IMR-90 (cell line): Measurements from ENCODE around the gene XRCC4. TPM values are rescaled to one million over a fixed set of nuclear protein-coding genes. Genes with fewer than 3 reads are reported as not detected.

Experiments
- ATAC-seq: fragments of 200-7000 bp; cut with Tn5 transposase; 2 replicates; pipeline ENCODE4 v1.9.1; 2020; ENCODE audit warnings: low read depth, mild to moderate bottlenecking, moderate library complexity
- BruUV-seq: library from RNA; stranded (reverse); fragments of 400-500 nt; replicated peaks from 2 replicates; lab custom pipeline; 2021; lab: Mats Ljungman, UMichigan
- CTCF ChIA-PET: fragments of 300-600 bp; formaldehyde crosslinking; extraction: SDS; loops from one replicate; lab custom pipeline; 2021; ENCODE audit warnings: antibody characterized with exemption; lab: Yijun Ruan, JAX
- POLR2A ChIA-PET: fragments of 300-600 bp; sonication (Branson Sonifier 250); formaldehyde crosslinking; loops from one replicate; lab custom pipeline; 2022; ENCODE audit warnings: antibody characterized with exemption; ENCODE audit not compliant: unreplicated experiment; lab: Charles Lee
- DNase-seq: peaks from one replicate; pipeline ENCODE4 v3.0.0; 2013
- H2AFZ ChIP-seq: replicated peaks from 2 replicates; pipeline ENCODE3; 2013; ENCODE audit warnings: low read length, mild to moderate bottlenecking; ENCODE audit not compliant: poor library complexity
- H2AK5ac ChIP-seq: 2 replicates; pipeline ENCODE4 v1.6.1; 2013; ENCODE audit warnings: low read depth, low read length, inconsistent platforms
- H2AK9ac ChIP-seq: replicated peaks from 2 replicates; pipeline ENCODE3; 2013; ENCODE audit warnings: mild to moderate bottlenecking, low read depth, low read length, moderate library complexity; ENCODE audit not compliant: poor library complexity
- H2BK120ac ChIP-seq: 2 replicates; pipeline ENCODE4 v1.6.1; 2013; ENCODE audit warnings: low read depth, low read length, inconsistent platforms
- H2BK15ac ChIP-seq: 3 replicates; pipeline ENCODE4 v1.6.1; 2013; ENCODE audit warnings: low read depth, low read length, inconsistent platforms
- H2BK20ac ChIP-seq: 2 replicates; pipeline ENCODE4 v1.6.1; 2013; ENCODE audit warnings: low read depth, mild to moderate bottlenecking, inconsistent platforms, low read length, moderate library complexity
- H2BK5ac ChIP-seq: 2 replicates; pipeline ENCODE4 v1.6.1; 2013; ENCODE audit warnings: mild to moderate bottlenecking, low read depth, low read length, inconsistent platforms; ENCODE audit not compliant: poor library complexity, severe bottlenecking
- H3K14ac ChIP-seq: replicated peaks from 2 replicates; pipeline ENCODE4 v1.6.1; 2013; ENCODE audit warnings: low read depth, low read length, inconsistent platforms
- H3K18ac ChIP-seq: 2 replicates; pipeline ENCODE4 v1.6.1; 2013; ENCODE audit warnings: low read depth, low read length, control low read depth
- H3K23ac ChIP-seq: 2 replicates; pipeline ENCODE4 v1.6.1; 2013; ENCODE audit warnings: low read depth, low read length, inconsistent platforms
- H3K27ac ChIP-seq: 2 replicates; pipeline ENCODE4 v1.5.1; 2013; ENCODE audit warnings: mild to moderate bottlenecking, control low read depth, low read length; ENCODE audit not compliant: insufficient read depth
- H3K27me3 ChIP-seq: 2 replicates; pipeline ENCODE4 v1.6.1; 2013; ENCODE audit warnings: low read length; ENCODE audit not compliant: control insufficient read depth, insufficient read depth
- H3K36me3 ChIP-seq: 2 replicates; pipeline ENCODE4 v1.6.1; 2013; ENCODE audit warnings: low read length, mixed read lengths; ENCODE audit not compliant: control insufficient read depth, insufficient read depth
- H3K4ac ChIP-seq: 2 replicates; pipeline ENCODE4 v1.6.1; 2013; ENCODE audit warnings: low read depth, low read length, inconsistent platforms
- H3K4me1 ChIP-seq: 2 replicates; pipeline ENCODE4 v1.6.1; 2013; ENCODE audit warnings: low read length, mixed read lengths; ENCODE audit not compliant: control insufficient read depth, insufficient read depth
- H3K4me2 ChIP-seq: 2 replicates; pipeline ENCODE4 v1.6.1; 2013; ENCODE audit warnings: low read depth, mild to moderate bottlenecking, control low read depth, low read length, moderate library complexity
- H3K4me3 ChIP-seq: 2 replicates; pipeline ENCODE4 v1.5.1; 2013; ENCODE audit warnings: low read depth, mild to moderate bottlenecking, control low read depth, low read length, moderate library complexity; ENCODE audit not compliant: insufficient read depth
- H3K56ac ChIP-seq: 2 replicates; pipeline ENCODE4 v1.6.1; 2013; ENCODE audit warnings: low read length, inconsistent platforms; ENCODE audit not compliant: insufficient read depth; ENCODE audit errors: extremely low read depth
- H3K79me1 ChIP-seq, 2 experiments: 2 replicates each; pipeline ENCODE4 v1.6.1; 2013; ENCODE audit warnings: low read length in 2 of 2, inconsistent platforms in 1 of 2, low read depth in 1 of 2
- H3K9ac ChIP-seq: 2 replicates; pipeline ENCODE4 v1.6.1; 2013; ENCODE audit warnings: low read depth, low read length, control low read depth
- H3K9me1 ChIP-seq: 2 replicates; pipeline ENCODE4 v1.6.1; 2013; ENCODE audit warnings: low read length, inconsistent platforms; ENCODE audit not compliant: insufficient read depth
- H3K9me3 ChIP-seq: 2 replicates; pipeline ENCODE4 v1.6.1; 2013; ENCODE audit warnings: low read length; ENCODE audit not compliant: control insufficient read depth, insufficient read depth
- H4K20me1 ChIP-seq: 2 replicates; pipeline ENCODE4 v1.6.1; 2013; ENCODE audit warnings: low read length, inconsistent platforms; ENCODE audit not compliant: insufficient read depth
- H4K5ac ChIP-seq: 2 replicates; pipeline ENCODE4 v1.6.1; 2013; ENCODE audit warnings: mild to moderate bottlenecking, low read depth, low read length, control low read depth
- H4K8ac ChIP-seq, 2 experiments: 2 replicates each; pipeline ENCODE4 v1.6.1; 2013; ENCODE audit warnings: low read depth in 2 of 2, low read length in 2 of 2, control low read depth in 1 of 2, inconsistent platforms in 1 of 2
- H4K91ac ChIP-seq: 2 replicates; pipeline ENCODE4 v1.6.1; 2013; ENCODE audit warnings: low read depth, low read length, inconsistent platforms; ENCODE audit not compliant: insufficient read depth
- BHLHE40 ChIP-seq: fragments of 150-350 bp; IDR thresholded peaks from 2 replicates; pipeline ENCODE4 v1.6.1; 2016; ENCODE audit warnings: mild to moderate bottlenecking, low read depth, low read length
- CEBPB ChIP-seq: IDR thresholded peaks from 2 replicates; pipeline ENCODE4 v1.6.1; 2012; ENCODE audit warnings: low read depth, low read length, improper control_type of control experiment
- CTCF ChIP-seq: conservative IDR thresholded peaks from 2 replicates; pipeline ENCODE4 v1.5.1; 2012; ENCODE audit warnings: mild to moderate bottlenecking, low read depth, low read length, improper control_type of control experiment
- FOS ChIP-seq: fragments of 150-350 bp; IDR thresholded peaks from 2 replicates; pipeline ENCODE4 v1.6.1; 2016; ENCODE audit warnings: low read depth, low read length
- MAFK ChIP-seq: IDR thresholded peaks from 2 replicates; pipeline ENCODE4 v1.6.1; 2012; ENCODE audit warnings: low read depth, low read length, improper control_type of control experiment
- MAZ ChIP-seq: IDR thresholded peaks from 2 replicates; pipeline ENCODE4 v1.6.1; 2012; ENCODE audit warnings: low read depth, mild to moderate bottlenecking, low read length, improper control_type of control experiment, moderate library complexity, borderline replicate concordance
- MXI1 ChIP-seq: IDR thresholded peaks from 2 replicates; pipeline ENCODE4 v1.6.1; 2012; ENCODE audit warnings: low read depth, mild to moderate bottlenecking, low read length, moderate library complexity, borderline replicate concordance
- POLR2A ChIP-seq: IDR thresholded peaks from 2 replicates; pipeline ENCODE4 v1.6.1; 2012; ENCODE audit warnings: mild to moderate bottlenecking, low read depth, low read length
- RAD21 ChIP-seq: IDR thresholded peaks from 2 replicates; pipeline ENCODE4 v1.6.1; 2012; ENCODE audit warnings: low read length, improper control_type of control experiment
- RFX5 ChIP-seq: IDR thresholded peaks from 2 replicates; pipeline ENCODE4 v1.8.0; 2012; ENCODE audit warnings: low read depth, mild to moderate bottlenecking, low read length, moderate library complexity
- WGBS, 2 experiments: methylation state at CpG; one replicate each; pipeline versions ENCODE4 v1.1.5 to v1.1.7; 2013; ENCODE audit warnings: missing lambda C conversion rate in 2 of 2; ENCODE audit not compliant: insufficient read length in 1 of 2; ENCODE audit errors: extremely low coverage in 2 of 2; 5-methylcytosine and 5-hydroxymethylcytosine counted together
- dilution Hi-C: fragments of 300-500 bp; cut with HindIII; formaldehyde crosslinking; loops from one replicate; pipeline ENCODE4 v1.14.3; 2018; ENCODE audit warnings: low sequenced_read_pairs; ENCODE audit not compliant: unreplicated experiment
- in situ Hi-C: fragments of 300-500 bp; cut with MboI; formaldehyde crosslinking; loops from 3 replicates; pipeline ENCODE4 v1.14.3; 2019; ENCODE audit warnings: low sequenced_read_pairs, inconsistent platforms, mixed read lengths
- intact Hi-C: fragments of 100-400 bp; cut with micrococcal nuclease; formaldehyde crosslinking; loops from 2 replicates; pipeline ENCODE4 v1.10.0; 2022
- polyA plus RNA-seq, 3 experiments: library from polyadenylated mRNA; depleted of rRNA; stranded (reverse); fragments of >200 nt; gene quantifications; 2 replicates each; pipeline ENCODE4 v1.2.3, GENCODE V29; 2012; ENCODE audit warnings: low replicate concordance in 1 of 3
- total RNA-seq: library from RNA; depleted of rRNA; stranded (reverse); fragments of >200 nt; gene quantifications from 2 replicates; pipeline ENCODE4 v1.2.3, GENCODE V29; 2012

The XRCC4 gene
- total and polyA plus RNA-seq, 2 of the 4 experiments (the other 2 are of a cell fraction), result 3.5 to 4.7 TPM

GRCh38 chr5:83277953-83278352 is 200.6 kb downstream of the XRCC4 start:
- Histone ChIP-seq H3K14ac (no peak overlapping the region), H3K4me1 (no peaks in the 10 kb centered on the region; the same call in 1 of the 2 replicates), H4K5ac (no peak overlapping the region), H3K4me2 (no peak overlapping the region), H3K23ac (no peak overlapping the region), H2AK5ac (no peak overlapping the region), H2BK20ac (no peak overlapping the region), H3K18ac (no peak overlapping the region), H3K27me3 (no peaks in the 10 kb centered on the region), H3K79me1 (no peaks in the 10 kb centered on the region; a peak in 1 of 4 replicates), H3K27ac (no peak overlapping the region), H2BK15ac (no peak overlapping the region), H2AK9ac (no peak overlapping the region), H3K4me3 (no peak overlapping the region), H2BK5ac (no peak overlapping the region), H3K56ac (no peak overlapping the region), H4K20me1 (no peaks in the 10 kb centered on the region), H3K4ac (no peak overlapping the region), H3K9me3 (no peaks in the 10 kb centered on the region), H2BK120ac (no peak overlapping the region), H4K8ac (no peak overlapping the region), H3K9me1 (no peaks in the 10 kb centered on the region), H2AFZ (no peak overlapping the region), H3K9ac (no peak overlapping the region), H3K36me3 (no peaks in the 10 kb centered on the region), H4K91ac (no peak overlapping the region)
- ATAC-seq (no peak), DNase-seq (no peak)
- CTCF ChIA-PET, result no interaction called here
- intact Hi-C loops, result loop anchor here (5.0 kb wide), 1 partner anchor 1076 kb away; no protein-coding TSS in a partner anchor
- dilution Hi-C loops, result no loop called here
- TF ChIP-seq CEBPB (no peak), MXI1 (no peak), CTCF (no peak), MAFK (no peak), POLR2A (no peak), RFX5 (no peak), MAZ (no peak), FOS (no peak), BHLHE40 (no peak), RAD21 (no peak)
- POLR2A ChIA-PET, result no interaction called here
- in situ Hi-C loops, result no loop called here
- no TSS peak for BruUV-seq
- no CpG with 5 or more reads among the region's 2 CpGs for WGBS, 2 experiments
